PC-9 (cell line): Measurements from ENCODE around the gene SUSD1.

ENCODE experiments used
- EZH2 ChIP-seq: fragments of 200-600 bp; sonication (generic); IDR thresholded peaks from 2 replicates; pipeline ENCODE4 v1.8.0; 2017; ENCODE audit warnings: antibody characterized with exemption, low read depth
- TF ChIP-seq, protein P1 (sequence below): fragments of 200-600 bp; sonication (generic); conservative IDR thresholded peaks from 2 replicates; pipeline ENCODE4 v1.6.1; 2017; ENCODE audit warnings: mixed run types, antibody characterized with exemption, mild to moderate bottlenecking, moderate library complexity

- TF ChIP-seq, protein P1, sequence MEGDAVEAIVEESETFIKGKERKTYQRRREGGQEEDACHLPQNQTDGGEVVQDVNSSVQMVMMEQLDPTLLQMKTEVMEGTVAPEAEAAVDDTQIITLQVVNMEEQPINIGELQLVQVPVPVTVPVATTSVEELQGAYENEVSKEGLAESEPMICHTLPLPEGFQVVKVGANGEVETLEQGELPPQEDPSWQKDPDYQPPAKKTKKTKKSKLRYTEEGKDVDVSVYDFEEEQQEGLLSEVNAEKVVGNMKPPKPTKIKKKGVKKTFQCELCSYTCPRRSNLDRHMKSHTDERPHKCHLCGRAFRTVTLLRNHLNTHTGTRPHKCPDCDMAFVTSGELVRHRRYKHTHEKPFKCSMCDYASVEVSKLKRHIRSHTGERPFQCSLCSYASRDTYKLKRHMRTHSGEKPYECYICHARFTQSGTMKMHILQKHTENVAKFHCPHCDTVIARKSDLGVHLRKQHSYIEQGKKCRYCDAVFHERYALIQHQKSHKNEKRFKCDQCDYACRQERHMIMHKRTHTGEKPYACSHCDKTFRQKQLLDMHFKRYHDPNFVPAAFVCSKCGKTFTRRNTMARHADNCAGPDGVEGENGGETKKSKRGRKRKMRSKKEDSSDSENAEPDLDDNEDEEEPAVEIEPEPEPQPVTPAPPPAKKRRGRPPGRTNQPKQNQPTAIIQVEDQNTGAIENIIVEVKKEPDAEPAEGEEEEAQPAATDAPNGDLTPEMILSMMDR, result no peak
- TF ChIP-seq EZH2, result no peak
Observed at GRCh38 chr9:112050544-112051475, 124.3 kb downstream of the SUSD1 start.
